NCI-H146 (cell line): ENCODE results near the gene RAC2.
"Not testable (repeated sequence)": the region's sequence is repeated elsewhere in the genome, so short reads cannot be mapped to it uniquely, and the experiment has no call there.

ENCODE experiments used
- DNase-seq: peaks from one replicate; lab custom pipeline; 2025; lab: John Stamatoyannopoulos, UW

Gene RAC2

GRCh38 chr22:37255558-37256006, 11.5 kb upstream of the RAC2 start:
- DNase-seq = no peak

GRCh38 chr22:37254867-37255233, 10.8 kb upstream of the RAC2 start:
- DNase-seq = no peak

GRCh38 chr22:37254209-37254866, 10.3 kb upstream of the RAC2 start:
- DNase-seq = no peak

- no peak for DNase-seq
These were observed 9.1 kb upstream of the RAC2 start for GRCh38 chr22:37253126-37253660.

- DNase-seq = not testable (repeated sequence)
These were observed 7.8 kb upstream of the RAC2 start for GRCh38 chr22:37251836-37252235.

- no peak for DNase-seq
These were observed 5.9 kb upstream of the RAC2 start for GRCh38 chr22:37249986-37250385.

- no peak for DNase-seq
These were observed 4.2 kb upstream of the RAC2 start for GRCh38 chr22:37248251-37248650.

GRCh38 chr22:37245740-37246139, 1.7 kb upstream of the RAC2 start:
- DNase-seq = no peak

GRCh38 chr22:37244922-37245722, 1.1 kb upstream of the RAC2 start:
- DNase-seq = no peak

- DNase-seq = no peak
These were observed 511 bp downstream of the RAC2 start for GRCh38 chr22:37243402-37244113.

GRCh38 chr22:37242395-37242918, 1.6 kb downstream of the RAC2 start:
- no peak for DNase-seq

GRCh38 chr22:37241351-37242142, 2.5 kb downstream of the RAC2 start:
- no peak for DNase-seq

GRCh38 chr22:37240941-37241320, 3.1 kb downstream of the RAC2 start:
- no peak for DNase-seq

GRCh38 chr22:37240240-37240940, 3.7 kb downstream of the RAC2 start:
- DNase-seq = no peak

- DNase-seq = no peak
These were observed 4.5 kb downstream of the RAC2 start for GRCh38 chr22:37239336-37240239.

GRCh38 chr22:37237371-37238268, 6.4 kb downstream of the RAC2 start:
- no peak for DNase-seq

- DNase-seq = no peak
These were observed 8.0 kb downstream of the RAC2 start for GRCh38 chr22:37235897-37236607.
